Fibroblast of villous mesenchyme (primary cell): ENCODE data around the gene EPHA8. TPM values are rescaled to one million over a fixed set of nuclear protein-coding genes. Genes with fewer than 3 reads are reported as not detected.

Experiments
- DNase-seq: peaks from one replicate; pipeline ENCODE4 v3.0.0-alpha.2; 2010; ENCODE audit warnings: low read depth
- H3K4me3 ChIP-seq: 2 replicates; pipeline ENCODE4 v1.5.1; 2011; ENCODE audit warnings: low read depth, mild to moderate bottlenecking, low read length
- total RNA-seq: library from RNA; depleted of rRNA; stranded (reverse); fragments of >200 nt; gene quantifications from 2 replicates; pipeline ENCODE4 v1.2.3, GENCODE V29; 2012
- TF ChIP-seq, protein P1 (sequence below): IDR thresholded peaks from 2 replicates; pipeline ENCODE4 v1.5.1; 2012; ENCODE audit warnings: low read depth, mild to moderate bottlenecking, low read length; ENCODE audit not compliant: insufficient read depth

The EPHA8 gene
- total RNA-seq, 1 donor = not detected

DNA sequence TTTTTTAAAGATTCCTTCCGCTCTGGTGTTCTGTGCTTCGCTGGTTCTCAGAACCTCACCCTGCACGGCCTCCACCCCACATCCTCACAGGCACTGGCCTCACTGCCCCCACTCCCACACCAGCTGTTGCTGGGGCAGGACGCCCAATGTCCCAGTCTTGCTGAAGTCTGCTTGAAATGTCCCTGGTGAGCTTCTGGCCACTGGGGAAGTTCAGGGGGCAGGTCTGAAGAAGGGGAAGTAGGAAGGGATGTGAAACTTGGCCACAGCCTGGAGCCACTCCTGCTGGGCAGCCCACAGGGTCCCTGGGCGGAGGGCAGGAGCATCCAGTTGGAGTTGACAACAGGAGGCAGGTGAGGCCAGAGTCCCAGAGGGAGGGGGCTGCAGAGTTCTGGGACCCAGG is 73.1 kb downstream of the EPHA8 start, which contains the start of gene C1QA:
C1QA (plus strand) TSS at position 276 of the 400 bp plus-strand sequence. CDS start 989 bp downstream, outside the sequence.
- no peak for DNase-seq
- TF ChIP-seq, protein P1, sequence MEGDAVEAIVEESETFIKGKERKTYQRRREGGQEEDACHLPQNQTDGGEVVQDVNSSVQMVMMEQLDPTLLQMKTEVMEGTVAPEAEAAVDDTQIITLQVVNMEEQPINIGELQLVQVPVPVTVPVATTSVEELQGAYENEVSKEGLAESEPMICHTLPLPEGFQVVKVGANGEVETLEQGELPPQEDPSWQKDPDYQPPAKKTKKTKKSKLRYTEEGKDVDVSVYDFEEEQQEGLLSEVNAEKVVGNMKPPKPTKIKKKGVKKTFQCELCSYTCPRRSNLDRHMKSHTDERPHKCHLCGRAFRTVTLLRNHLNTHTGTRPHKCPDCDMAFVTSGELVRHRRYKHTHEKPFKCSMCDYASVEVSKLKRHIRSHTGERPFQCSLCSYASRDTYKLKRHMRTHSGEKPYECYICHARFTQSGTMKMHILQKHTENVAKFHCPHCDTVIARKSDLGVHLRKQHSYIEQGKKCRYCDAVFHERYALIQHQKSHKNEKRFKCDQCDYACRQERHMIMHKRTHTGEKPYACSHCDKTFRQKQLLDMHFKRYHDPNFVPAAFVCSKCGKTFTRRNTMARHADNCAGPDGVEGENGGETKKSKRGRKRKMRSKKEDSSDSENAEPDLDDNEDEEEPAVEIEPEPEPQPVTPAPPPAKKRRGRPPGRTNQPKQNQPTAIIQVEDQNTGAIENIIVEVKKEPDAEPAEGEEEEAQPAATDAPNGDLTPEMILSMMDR = no peak
- H3K4me3 ChIP-seq = no peak within 1 kb of the TSS

DNA sequence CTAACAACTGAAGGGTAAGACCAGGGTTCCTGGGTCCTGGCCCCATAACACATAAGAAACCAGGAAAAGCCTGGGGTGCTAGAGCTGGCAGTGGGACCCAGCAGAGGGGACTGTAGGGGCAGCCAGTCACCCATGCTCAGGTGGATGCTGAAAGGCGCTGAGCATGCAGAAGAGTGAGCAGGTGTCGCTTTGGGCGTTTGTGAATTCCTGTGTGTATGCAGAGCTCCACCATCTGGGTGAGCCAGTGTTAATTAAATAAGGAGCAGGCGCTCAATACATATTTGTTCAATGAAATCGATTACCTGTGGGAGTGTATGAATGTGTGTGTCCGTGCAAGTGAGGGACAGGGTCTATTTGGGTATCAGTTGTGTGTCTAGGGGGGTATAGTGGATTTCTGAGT is 73.6 kb downstream of the EPHA8 start:
- no peak overlapping the region for H3K4me3 ChIP-seq
- TF ChIP-seq, protein P1 = no peak
- DNase-seq = no peak

DNA sequence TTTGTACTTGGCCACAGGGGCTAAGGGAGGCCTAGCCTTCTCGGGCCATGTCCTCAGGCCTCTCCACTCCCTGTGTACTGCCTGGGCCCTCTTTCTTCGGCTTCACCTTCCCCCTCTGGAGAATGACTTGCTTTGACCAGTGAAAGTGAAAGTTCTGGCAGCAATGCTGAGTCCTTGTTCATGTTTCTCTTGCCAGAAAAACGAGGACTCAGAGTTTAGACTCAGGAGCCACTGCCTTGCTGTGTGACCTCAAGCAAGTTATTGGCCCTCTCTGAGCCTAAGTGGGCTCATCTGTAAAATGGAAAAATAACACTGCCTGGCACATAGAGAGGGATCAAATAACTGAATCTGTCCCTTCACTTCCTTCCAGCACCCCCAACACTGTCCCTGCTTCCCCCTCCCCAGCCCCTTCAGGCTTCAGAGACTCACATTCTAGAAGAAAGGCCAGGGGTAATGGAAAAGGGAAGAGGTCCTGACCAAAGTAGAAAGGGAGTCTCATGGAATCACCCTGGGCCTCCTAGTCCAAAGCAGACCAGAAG is 74.7 kb downstream of the EPHA8 start:
- TF ChIP-seq, protein P1 = no peak

DNA sequence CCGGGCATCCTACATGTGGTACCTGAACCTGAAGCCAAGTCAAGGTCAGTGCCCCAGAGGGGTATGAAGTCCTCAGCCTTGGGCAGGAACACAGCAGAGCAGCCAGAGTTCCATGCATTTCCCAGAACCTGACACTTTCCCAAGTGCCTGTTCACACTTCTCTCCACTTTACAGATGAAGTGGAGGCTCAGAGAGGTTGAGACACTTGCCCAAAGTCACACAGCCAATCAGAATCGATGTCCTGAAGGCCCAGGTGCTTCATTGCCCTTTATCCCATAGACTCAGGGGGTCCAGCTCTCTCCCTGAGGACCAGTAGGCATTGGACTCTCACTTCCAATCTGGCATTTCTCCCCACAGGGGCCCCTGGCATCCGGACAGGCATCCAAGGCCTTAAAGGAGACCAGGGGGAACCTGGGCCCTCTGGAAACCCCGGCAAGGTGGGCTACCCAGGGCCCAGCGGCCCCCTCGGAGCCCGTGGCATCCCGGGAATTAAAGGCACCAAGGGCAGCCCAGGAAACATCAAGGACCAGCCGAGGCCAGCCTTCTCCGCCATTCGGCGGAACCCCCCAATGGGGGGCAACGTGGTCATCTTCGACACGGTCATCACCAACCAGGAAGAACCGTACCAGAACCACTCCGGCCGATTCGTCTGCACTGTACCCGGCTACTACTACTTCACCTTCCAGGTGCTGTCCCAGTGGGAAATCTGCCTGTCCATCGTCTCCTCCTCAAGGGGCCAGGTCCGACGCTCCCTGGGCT is 75.4 kb downstream of the EPHA8 start:
- TF ChIP-seq, protein P1 = no peak
- H3K4me3 ChIP-seq = no peak overlapping the region
- DNase-seq = no peak

More for the DNA sequence above, 74.7 kb downstream of the EPHA8 start:
- DNase-seq = no peak
- no peak overlapping the region for H3K4me3 ChIP-seq

DNA sequence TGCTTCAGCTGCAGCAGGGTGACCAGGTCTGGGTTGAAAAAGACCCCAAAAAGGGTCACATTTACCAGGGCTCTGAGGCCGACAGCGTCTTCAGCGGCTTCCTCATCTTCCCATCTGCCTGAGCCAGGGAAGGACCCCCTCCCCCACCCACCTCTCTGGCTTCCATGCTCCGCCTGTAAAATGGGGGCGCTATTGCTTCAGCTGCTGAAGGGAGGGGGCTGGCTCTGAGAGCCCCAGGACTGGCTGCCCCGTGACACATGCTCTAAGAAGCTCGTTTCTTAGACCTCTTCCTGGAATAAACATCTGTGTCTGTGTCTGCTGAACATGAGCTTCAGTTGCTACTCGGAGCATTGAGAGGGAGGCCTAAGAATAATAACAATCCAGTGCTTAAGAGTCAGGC is 76.0 kb downstream of the EPHA8 start:
- TF ChIP-seq, protein P1 = no peak
- no peak overlapping the region for H3K4me3 ChIP-seq

DNA sequence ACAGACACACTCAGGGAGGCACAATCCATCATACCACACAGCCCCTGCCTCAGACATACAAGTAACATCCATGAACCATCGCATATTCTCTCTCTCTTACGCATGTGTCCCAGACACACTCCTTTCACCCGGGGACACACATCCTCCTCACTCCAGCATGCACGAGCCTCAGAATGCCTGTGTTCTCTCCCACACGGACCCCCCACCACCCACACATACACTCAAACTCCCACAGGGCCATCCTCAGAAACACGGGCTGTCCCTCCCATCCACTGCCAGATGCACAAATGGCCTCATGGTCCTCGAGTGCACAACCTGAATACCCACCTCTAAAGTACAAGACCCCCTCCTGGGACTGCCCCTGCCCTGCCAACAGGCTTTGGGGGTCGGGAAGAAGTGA is 78.0 kb downstream of the EPHA8 start:
- DNase-seq = no peak
- TF ChIP-seq, protein P1 = no peak
- H3K4me3 ChIP-seq = no peak overlapping the region

More for the DNA sequence above, 76.0 kb downstream of the EPHA8 start:
- peak; percentile 34 for DNase-seq
